Pancreas (tissue), 10 donors: Measurements from ENCODE around the gene ADPGK. TPM values are rescaled to one million over a fixed set of nuclear protein-coding genes. Genes with fewer than 3 reads are reported as not detected.
A peak's percentile ranks its signal among the peaks of the same experiment; 100 is the strongest.
"Not testable (repeated sequence)": the region's sequence is repeated elsewhere in the genome, so short reads cannot be mapped to it uniquely, and the experiment has no call there.

ENCODE experiments used
- ATAC-seq, 4 donors: fragments of 200-7000 bp; cut with Tn5 transposase; one replicate each; pipeline versions ENCODE4 v1.8.0 to v1.9.1; 2020; ENCODE audit warnings: mild to moderate bottlenecking in 4 of 4, moderate library complexity in 4 of 4
- DNase-seq, 6 donors: peaks; one replicate each; pipeline ENCODE4 v3.0.0-alpha.2; 2020
- FAIRE-seq: peaks from 2 replicates; lab custom pipeline; 2012; peaks lifted over from hg19 to GRCh38; lab: Jason Lieb, UNC
- H3K27ac ChIP-seq, 4 donors: fragments of 200-600 bp; sonication (generic); 1 replicate in 3 of 4; 2 replicates in 1 of 4; pipeline versions ENCODE4 v1.5.0 to v1.8.0; 2020
- H3K27me3 ChIP-seq, 4 donors: fragments of 200-600 bp; one replicate each; pipeline ENCODE4 v1.8.0; 2021
- H3K36me3 ChIP-seq, 3 donors: fragments of 200-600 bp; sonication (generic) in 1 of 3; one replicate each; pipeline versions ENCODE4 v1.5.0 to v1.8.0; 2020 to 2021
- H3K4me1 ChIP-seq, 3 donors: fragments of 200-600 bp; one replicate each; pipeline ENCODE4 v1.8.0; 2021
- H3K4me3 ChIP-seq, 4 donors: fragments of 200-600 bp; sonication (generic) in 2 of 4; one replicate each; pipeline versions ENCODE4 v1.5.0 to v1.8.0; 2020 to 2021
- H3K9me3 ChIP-seq, 4 donors: fragments of 200-600 bp; one replicate each; pipeline ENCODE4 v1.8.0; 2021
- CTCF ChIP-seq, 4 donors: fragments of 200-600 bp; sonication (generic) in 3 of 4; IDR thresholded peaks; one replicate each; pipeline versions ENCODE4 v1.5.0 to v1.8.0; 2021; ENCODE audit warnings: antibody characterized with exemption in 4 of 4
- WGBS, 2 donors: extraction: QIAGEN DNeasy Blood & Tissue Kit; methylation state at CpG; one replicate each; pipeline ENCODE4 v1.1.7; 2013; 5-methylcytosine and 5-hydroxymethylcytosine counted together
- intact Hi-C, 3 donors: fragments of 100-400 bp; cut with DNase I; formaldehyde crosslinking; loops; one replicate each; pipeline versions ENCODE4 v1.11.1 to v1.14.2; 2022
- polyA plus RNA-seq, 2 donors: library from polyadenylated mRNA; stranded (reverse); fragments of 200-250 nt; gene quantifications; one replicate each; pipeline ENCODE4 v1.2.3, GENCODE V29; 2013
- total RNA-seq, 6 donors: library from RNA; stranded (reverse); fragmentation: NEBNext Ultra II Directional in 4 of 6; extraction: Animal tissue kit (Norgen Biotek cat#: 25700) in 4 of 6; gene quantifications; one replicate each; pipeline versions ENCODE4 v1.2.1 to v1.2.4, GENCODE V29; 2021 to 2023
- donor health status: healthy with polysubstance abuse.
- donor health status: DM: no; HTN: no; CAD: no; lungs with moderate emphysema.
- donor health status: DM: no; HTN: no; CAD: no.
- donor health status: control.
- donor health status: control.
- donor health status: Bipolar disorder and iron deficiency.
- donor health status: DM: yes; HTN: yes; CAD: no.
- donor health status: DM: no; HTN: no; CAD: no.
- donor health status: DM: no; HTN: no; CAD: no.
- donor health status: DM: yes; HTN: yes; CAD: no.

Gene ADPGK
- total and polyA plus RNA-seq, 8 donors = 22.9 to 43.3 (median 27.8) TPM

GRCh38 chr15:72733941-72734738 lies 49.4 kb downstream of the ADPGK start:
- Histone ChIP-seq H3K4me1 (no peaks in the 10 kb centered on the region), H3K9me3 (no peaks in the 10 kb centered on the region), H3K4me3 (no peak overlapping the region), H3K27me3 (no peaks in the 10 kb centered on the region), H3K36me3 (peaks cover 4 to 19% (median 10%) of the 10 kb centered on the region in 3 donors), H3K27ac (no peak overlapping the region)
- FAIRE-seq (no peak), DNase-seq (no peak), ATAC-seq (peak in 2 of 4 donors; percentile 30 to 53)
- no peak for TF ChIP-seq CTCF (IDR thresholded peaks at IDR 0.05)
- WGBS, 2 donors = 48% methylated on average over 2 of the region's 2 CpGs
- intact Hi-C loops = no loop called here

GRCh38 chr15:72732516-72732915 lies 51.0 kb downstream of the ADPGK start:
- peaks cover 4 to 21% (median 10%) of the 10 kb centered on the region in 3 donors for H3K36me3 ChIP-seq
- no peak overlapping the region for H3K27ac ChIP-seq
- DNase-seq (no peak), ATAC-seq (no peak), FAIRE-seq (no peak)
- no peaks in the 10 kb centered on the region for H3K27me3 ChIP-seq
- H3K4me1 ChIP-seq = no peaks in the 10 kb centered on the region
- WGBS, 2 donors = 86 to 88% methylated on average over 4 of the region's 4 CpGs
- no peak for TF ChIP-seq CTCF (IDR thresholded peaks at IDR 0.05)
- H3K4me3 ChIP-seq = no peak overlapping the region
- no peaks in the 10 kb centered on the region for H3K9me3 ChIP-seq
- intact Hi-C loops = no loop called here

- peaks cover 4 to 24% (median 10%) of the 10 kb centered on the region in 3 donors for H3K36me3 ChIP-seq
- intact Hi-C loops = no loop called here
- no peaks in the 10 kb centered on the region for H3K4me1 ChIP-seq
- no peaks in the 10 kb centered on the region for H3K27me3 ChIP-seq
- H3K9me3 ChIP-seq = no peaks in the 10 kb centered on the region
- TF ChIP-seq CTCF (IDR thresholded peaks at IDR 0.05) = no peak
- no peak overlapping the region for H3K4me3 ChIP-seq
- FAIRE-seq = no peak
- H3K27ac ChIP-seq = no peak overlapping the region
- DNase-seq = no peak
- ATAC-seq = no peak
These were observed 51.5 kb downstream of the ADPGK start for GRCh38 chr15:72732086-72732485.

- DNase-seq (no peak), FAIRE-seq (no peak), ATAC-seq (no peak)
- intact Hi-C loops = no loop called here
- Histone ChIP-seq H3K27me3 (no peaks in the 10 kb centered on the region), H3K9me3 (no peaks in the 10 kb centered on the region), H3K4me1 (no peaks in the 10 kb centered on the region), H3K4me3 (no peak overlapping the region), H3K36me3 (peaks cover 0 to 9% (median 4%) of the 10 kb centered on the region in 3 donors), H3K27ac (no peak overlapping the region)
- no peak for TF ChIP-seq CTCF (IDR thresholded peaks at IDR 0.05)
- 87 to 92% methylated on average over 1 of the region's 1 CpG for WGBS, 2 donors
These were observed 54.7 kb downstream of the ADPGK start for GRCh38 chr15:72728821-72729220.

- intact Hi-C loops, H3K9me3 ChIP-seq, H3K27me3 ChIP-seq, H3K4me3 ChIP-seq, ATAC-seq, FAIRE-seq, H3K4me1 ChIP-seq, H3K27ac ChIP-seq, DNase-seq, H3K36me3 ChIP-seq: not testable (repeated sequence)
- 77 to 92% methylated on average over 1 of the region's 1 CpG for WGBS, 2 donors
These were observed 55.3 kb downstream of the ADPGK start for GRCh38 chr15:72728249-72728648.
